ENCODE results near the gene ZNF511. TPM values are rescaled to one million over a fixed set of nuclear protein-coding genes. Genes with fewer than 3 reads are reported as not detected.

ZNF511 gene
- total RNA-seq, 4 donors from 2014 or later: 29.3 to 44.8 (median 35.0) TPM

DNA sequence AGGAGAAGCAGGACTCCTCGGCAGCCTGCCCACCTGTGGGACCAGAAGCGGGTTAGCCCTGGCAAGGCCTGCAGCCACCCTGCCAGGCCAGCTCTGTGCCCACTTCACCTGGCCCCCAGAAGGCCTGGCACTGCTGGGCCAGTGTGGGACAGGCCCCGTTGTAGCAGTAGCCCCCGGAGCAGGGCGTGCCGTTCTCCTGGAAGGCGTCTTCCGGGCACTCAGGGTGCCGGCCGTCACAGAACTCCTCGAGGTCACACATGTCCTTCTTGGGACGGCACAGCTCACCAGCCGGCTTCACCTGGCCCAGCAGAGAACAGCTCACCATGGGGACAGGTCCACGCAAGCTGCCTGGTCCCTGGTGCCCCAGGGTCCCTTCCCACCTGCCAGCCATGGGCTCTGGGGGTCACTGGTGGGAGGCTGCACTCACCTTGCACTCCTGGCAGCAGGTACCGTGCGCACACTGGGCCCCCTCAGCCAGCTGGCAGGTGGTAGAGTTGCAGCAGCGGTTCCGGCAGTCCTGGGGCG lies 37.9 kb upstream of the ZNF511 start:
- no peaks in the 10 kb centered on the region for H3K9me3 ChIP-seq
- H3K4me1 ChIP-seq: peaks cover 0 to 12% (median 5%) of the 10 kb centered on the region in 4 donors
- TF ChIP-seq, protein P1, sequence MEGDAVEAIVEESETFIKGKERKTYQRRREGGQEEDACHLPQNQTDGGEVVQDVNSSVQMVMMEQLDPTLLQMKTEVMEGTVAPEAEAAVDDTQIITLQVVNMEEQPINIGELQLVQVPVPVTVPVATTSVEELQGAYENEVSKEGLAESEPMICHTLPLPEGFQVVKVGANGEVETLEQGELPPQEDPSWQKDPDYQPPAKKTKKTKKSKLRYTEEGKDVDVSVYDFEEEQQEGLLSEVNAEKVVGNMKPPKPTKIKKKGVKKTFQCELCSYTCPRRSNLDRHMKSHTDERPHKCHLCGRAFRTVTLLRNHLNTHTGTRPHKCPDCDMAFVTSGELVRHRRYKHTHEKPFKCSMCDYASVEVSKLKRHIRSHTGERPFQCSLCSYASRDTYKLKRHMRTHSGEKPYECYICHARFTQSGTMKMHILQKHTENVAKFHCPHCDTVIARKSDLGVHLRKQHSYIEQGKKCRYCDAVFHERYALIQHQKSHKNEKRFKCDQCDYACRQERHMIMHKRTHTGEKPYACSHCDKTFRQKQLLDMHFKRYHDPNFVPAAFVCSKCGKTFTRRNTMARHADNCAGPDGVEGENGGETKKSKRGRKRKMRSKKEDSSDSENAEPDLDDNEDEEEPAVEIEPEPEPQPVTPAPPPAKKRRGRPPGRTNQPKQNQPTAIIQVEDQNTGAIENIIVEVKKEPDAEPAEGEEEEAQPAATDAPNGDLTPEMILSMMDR (IDR thresholded peaks at IDR 0.05): no peak
- TF ChIP-seq EP300 (IDR thresholded peaks at IDR 0.05): no peak
- TF ChIP-seq POLR2A (IDR thresholded peaks at IDR 0.05): no peak
- H3K27me3 ChIP-seq: peaks cover 0 to 15% of the 10 kb centered on the region in 2 donors
- WGBS, 2 donors: 88 to 94% methylated on average over 12 to 16 of the region's 19 CpGs
- peaks cover 0 to 74% (median 0%) of the 10 kb centered on the region in 3 donors for H3K36me3 ChIP-seq
- H3K27ac ChIP-seq: no peak overlapping the region
- no peak for DNase-seq (ENCODE audit: low spot score in 2 of 2)
- H3K4me3 ChIP-seq: no peak overlapping the region

DNA sequence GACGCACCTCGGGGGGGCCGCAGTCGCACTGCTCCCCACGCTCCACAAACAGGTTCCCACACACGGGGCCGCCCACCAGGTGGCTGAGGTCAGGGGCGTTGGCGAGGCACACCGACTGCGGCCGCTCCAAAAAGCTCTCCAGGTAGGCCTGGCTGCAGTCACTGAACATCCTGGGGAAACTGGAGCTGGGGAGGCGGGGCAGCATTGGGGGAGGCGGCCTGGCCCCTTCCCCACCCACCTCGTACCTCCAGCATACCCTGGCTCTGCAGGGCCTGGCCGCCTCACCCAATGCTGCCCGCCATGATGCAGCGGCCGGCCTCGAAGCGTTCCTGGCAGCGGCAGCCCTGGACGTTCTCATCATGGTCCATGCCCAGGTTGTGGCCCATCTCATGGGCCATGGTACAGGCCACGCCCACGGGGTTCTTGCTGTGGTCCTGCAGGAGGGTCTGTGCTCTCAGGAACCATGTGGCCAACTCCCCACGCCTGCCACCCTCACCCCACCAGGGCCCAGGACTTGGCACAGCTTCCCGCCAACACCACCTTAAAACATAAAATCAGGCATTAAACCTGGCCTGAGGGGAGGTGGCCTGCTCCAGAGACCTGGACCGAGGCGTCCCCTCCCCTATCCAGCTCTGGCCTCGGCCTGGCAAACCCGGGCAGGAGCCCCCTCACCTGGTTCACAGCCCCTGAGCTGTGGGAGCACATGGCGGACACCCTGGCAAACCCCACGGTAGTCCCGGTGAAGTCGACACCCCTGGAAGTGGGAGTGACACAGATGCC lies 37.0 kb upstream of the ZNF511 start:
- 78% methylated on average over 27 of the region's 35 CpGs for WGBS, 2 donors
- H3K36me3 ChIP-seq: peaks cover 0 to 72% (median 0%) of the 10 kb centered on the region in 3 donors
- no peak overlapping the region for H3K27ac ChIP-seq
- peaks cover 0 to 24% of the 10 kb centered on the region in 2 donors for H3K27me3 ChIP-seq
- peaks cover 0 to 20% (median 9%) of the 10 kb centered on the region in 4 donors for H3K4me1 ChIP-seq
- DNase-seq (ENCODE audit: low spot score in 2 of 2): no peak
- no peak for TF ChIP-seq POLR2A (IDR thresholded peaks at IDR 0.05)
- no peak for TF ChIP-seq EP300 (IDR thresholded peaks at IDR 0.05)
- TF ChIP-seq, protein P1 (IDR thresholded peaks at IDR 0.05): no peak
- no peaks in the 10 kb centered on the region for H3K9me3 ChIP-seq
- H3K4me3 ChIP-seq: no peak overlapping the region

DNA sequence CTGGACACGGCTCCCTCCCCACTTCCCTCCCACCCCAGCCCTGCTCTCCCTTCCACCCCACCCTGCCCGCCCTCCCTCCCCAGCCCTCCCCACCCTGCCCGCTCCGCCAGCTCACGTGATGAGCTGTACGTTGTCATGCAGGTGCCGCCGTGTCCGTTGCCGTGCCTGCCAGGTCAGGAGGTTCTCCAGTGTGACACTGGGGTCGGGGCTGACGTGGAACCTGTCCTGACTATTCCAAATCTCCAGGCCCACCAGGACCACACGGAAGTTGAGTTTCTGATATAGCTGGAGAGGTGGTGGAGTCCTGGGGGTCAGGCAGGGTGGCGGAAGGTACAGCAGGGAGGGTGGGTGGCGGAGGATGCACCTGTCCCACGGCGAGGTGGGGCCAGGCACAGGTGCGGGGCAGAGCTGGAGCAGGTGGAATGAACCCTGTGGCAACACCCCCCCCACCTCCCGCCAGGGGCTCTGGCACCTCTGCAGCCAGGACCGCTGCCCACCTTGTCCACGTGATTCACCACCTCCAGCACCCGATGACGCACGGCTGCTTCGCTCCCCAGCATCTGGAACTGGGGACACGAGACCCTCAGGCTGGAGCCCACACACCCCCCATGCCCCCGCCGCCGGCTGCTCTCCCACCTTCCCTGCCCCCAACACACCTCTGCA lies 36.3 kb upstream of the ZNF511 start:
- peaks cover 0 to 28% (median 13%) of the 10 kb centered on the region in 4 donors for H3K4me1 ChIP-seq

DNA sequence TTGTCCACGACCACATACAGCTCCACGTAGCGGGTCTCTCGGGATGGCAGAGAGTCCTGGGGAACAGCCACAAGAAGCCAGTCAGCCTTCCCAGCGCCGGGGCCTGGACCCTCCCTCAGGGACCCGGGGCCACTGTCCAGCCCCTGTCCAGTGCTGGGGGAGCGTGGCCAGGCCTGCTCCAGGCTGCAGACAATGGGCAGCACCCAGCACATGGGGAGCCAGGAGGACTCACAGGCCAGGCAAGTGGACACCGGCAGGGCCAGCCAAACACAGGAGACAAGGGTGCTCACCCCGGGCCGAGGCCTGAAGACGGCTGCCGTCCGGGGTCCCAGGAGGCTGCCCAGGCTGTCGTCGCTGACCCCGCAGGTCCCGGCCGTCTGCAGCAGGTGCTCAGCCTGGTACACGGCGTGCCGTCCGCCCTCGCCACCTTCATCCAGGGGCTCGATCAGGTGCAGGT lies 35.7 kb upstream of the ZNF511 start:
- WGBS, 2 donors: 80 to 86% methylated on average over 17 to 18 of the region's 25 CpGs
- no peak for TF ChIP-seq POLR2A (IDR thresholded peaks at IDR 0.05)
- no peak for TF ChIP-seq EP300 (IDR thresholded peaks at IDR 0.05)
- H3K27ac ChIP-seq: no peak overlapping the region
- no peak for DNase-seq (ENCODE audit: low spot score in 2 of 2)
- peaks cover 0 to 33% (median 15%) of the 10 kb centered on the region in 4 donors for H3K4me1 ChIP-seq
- peaks cover 0 to 33% of the 10 kb centered on the region in 2 donors for H3K27me3 ChIP-seq
- H3K9me3 ChIP-seq: no peaks in the 10 kb centered on the region
- H3K4me3 ChIP-seq: no peak overlapping the region
- peaks cover 0 to 59% (median 0%) of the 10 kb centered on the region in 3 donors for H3K36me3 ChIP-seq

More for the DNA sequence above, 36.3 kb upstream of the ZNF511 start:
- H3K9me3 ChIP-seq: no peaks in the 10 kb centered on the region
- H3K27me3 ChIP-seq: peaks cover 0 to 31% of the 10 kb centered on the region in 2 donors
- no peak for DNase-seq (ENCODE audit: low spot score in 2 of 2)
- no peak overlapping the region for H3K27ac ChIP-seq
- WGBS, 2 donors: 82 to 83% methylated on average over 21 to 26 of the region's 29 CpGs
- peaks cover 0 to 64% (median 0%) of the 10 kb centered on the region in 3 donors for H3K36me3 ChIP-seq
- no peak overlapping the region for H3K4me3 ChIP-seq
- TF ChIP-seq EP300 (IDR thresholded peaks at IDR 0.05) (no peak), POLR2A (IDR thresholded peaks at IDR 0.05) (no peak)
- TF ChIP-seq, protein P1 (IDR thresholded peaks at IDR 0.05): no peak

DNA sequence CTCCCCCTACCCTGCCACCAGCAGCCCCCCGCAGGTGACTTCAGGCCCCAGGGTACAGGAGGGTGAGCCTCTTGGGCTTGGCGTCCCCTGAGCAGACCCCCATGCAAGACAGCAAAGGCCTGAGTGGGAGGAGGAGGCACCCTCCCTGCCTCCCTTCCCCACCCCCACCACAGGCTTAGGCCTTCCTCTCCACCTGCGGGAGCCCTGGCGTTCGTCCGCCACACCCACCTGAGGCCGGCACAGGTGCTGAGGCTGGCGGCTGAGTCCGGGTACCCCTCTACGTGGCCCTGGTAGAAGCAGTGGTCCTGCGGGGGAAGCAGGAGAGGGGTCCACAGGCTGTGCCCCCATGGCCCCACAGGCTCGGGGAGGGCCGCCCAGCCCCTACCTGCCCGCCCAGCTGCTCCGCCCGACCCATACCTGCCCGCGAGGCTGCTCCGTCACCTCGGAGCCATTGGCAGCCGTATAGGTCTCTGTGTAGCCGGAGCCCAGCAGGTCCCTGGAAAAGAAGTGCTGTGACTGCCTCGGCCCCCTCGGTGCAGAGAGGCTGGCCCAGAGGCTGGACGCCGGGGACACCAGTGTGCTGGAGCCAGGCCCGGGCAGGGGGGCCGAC lies 35.1 kb upstream of the ZNF511 start:
- peaks cover 0 to 37% (median 17%) of the 10 kb centered on the region in 4 donors for H3K4me1 ChIP-seq
- no peaks in the 10 kb centered on the region for H3K9me3 ChIP-seq
- H3K27ac ChIP-seq: no peak overlapping the region
- DNase-seq (ENCODE audit: low spot score in 2 of 2): no peak
- no peak overlapping the region for H3K4me3 ChIP-seq
- H3K27me3 ChIP-seq: peaks cover 0 to 33% of the 10 kb centered on the region in 2 donors
- WGBS, 2 donors: 89 to 94% methylated on average over 11 to 16 of the region's 28 CpGs
- TF ChIP-seq EP300 (IDR thresholded peaks at IDR 0.05) (no peak), POLR2A (IDR thresholded peaks at IDR 0.05) (no peak)
- TF ChIP-seq, protein P1 (IDR thresholded peaks at IDR 0.05): no peak
- peaks cover 0 to 58% (median 0%) of the 10 kb centered on the region in 3 donors for H3K36me3 ChIP-seq

Measured in tibial nerve (tissue), 4 donors.